HepG2 (cell line): ENCODE data around the gene NEDD4. TPM values are rescaled to one million over a fixed set of nuclear protein-coding genes. Genes with fewer than 3 reads are reported as not detected.
"Not testable (repeated sequence)": the region's sequence is repeated elsewhere in the genome, so short reads cannot be mapped to it uniquely, and the experiment has no call there.

ENCODE experiments used
- ATAC-seq: fragments of 200-7000 bp; cut with Tn5 transposase; 3 replicates; pipeline ENCODE4 v1.9.1; 2020; ENCODE audit warnings: mild to moderate bottlenecking, moderate library complexity
- BruUV-seq: library from RNA; stranded (reverse); fragments of 400-500 nt; replicated peaks from 2 replicates; lab custom pipeline; 2021; lab: Mats Ljungman, UMichigan
- CTCF ChIA-PET: fragments of 300-600 bp; formaldehyde crosslinking; extraction: SDS; loops from one replicate; lab custom pipeline; 2021; ENCODE audit warnings: low total read pairs, inconsistent platforms, low intra/inter-chr PET ratio; lab: Yijun Ruan, JAX
- POLR2A ChIA-PET: fragments of 350-600 bp; sonication (Branson Sonifier 250); formaldehyde crosslinking; loops from one replicate; lab custom pipeline; 2020; ENCODE audit warnings: antibody characterized with exemption, inconsistent platforms; lab: Yijun Ruan, JAX
- DNase-seq: peaks from one replicate; pipeline ENCODE4 v3.0.0-alpha.2; 2015; ENCODE audit warnings: low spot score
- FAIRE-seq: peaks from 3 replicates; lab custom pipeline; 2011; peaks lifted over from hg19 to GRCh38; lab: Jason Lieb, UNC
- H2AFZ ChIP-seq: one replicate; pipeline ENCODE4 v1.6.1; 2011; ENCODE audit warnings: low read length, inconsistent platforms
- H3K27ac ChIP-seq: fragments of 300-600 bp; 3 replicates; pipeline ENCODE4 v1.8.0; 2011; ENCODE audit warnings: mixed run types, mild to moderate bottlenecking, mixed read lengths, low read length, inconsistent platforms; ENCODE audit not compliant: insufficient read depth; ENCODE audit errors: extremely low read length
- H3K27me3 ChIP-seq, 2 experiments: fragments of 200-600 bp in 1 of 2; 2 replicates in 1 of 2; 3 replicates in 1 of 2; pipeline versions ENCODE4 v1.6.0 to v1.8.0; 2011; ENCODE audit warnings: low read length in 2 of 2, mild to moderate bottlenecking in 2 of 2, moderate library complexity in 2 of 2, inconsistent platforms in 1 of 2; ENCODE audit not compliant: insufficient read depth in 2 of 2, control insufficient read depth in 1 of 2
- H3K36me3 ChIP-seq, 2 experiments: fragments of 200-600 bp in 1 of 2; replicated peaks in 1 of 2; 2 replicates in 1 of 2; 3 replicates in 1 of 2; pipeline versions ENCODE4 v1.5.1 to v1.8.0; 2011; ENCODE audit warnings: low read length in 2 of 2, inconsistent platforms in 1 of 2; ENCODE audit not compliant: insufficient read depth in 2 of 2, control insufficient read depth in 1 of 2
- H3K4me1 ChIP-seq: 2 replicates; pipeline ENCODE4 v1.5.1; 2012; ENCODE audit warnings: low read length, inconsistent platforms; ENCODE audit not compliant: insufficient read depth
- H3K4me2 ChIP-seq: 2 replicates; pipeline ENCODE4 v1.6.0; 2011; ENCODE audit warnings: low read depth, low read length, inconsistent platforms
- H3K4me3 ChIP-seq, 3 experiments: fragments of 200-600 bp in 1 of 3; sonication (generic), shearing (Covaris generic) in 1 of 3; replicated peaks in 1 of 3; 2 replicates each; pipeline ENCODE4 v1.5.1; 2011 to 2016; ENCODE audit warnings: low read length in 3 of 3, inconsistent platforms in 2 of 3, low read depth in 2 of 3, mild to moderate bottlenecking in 2 of 3, control low read depth in 1 of 3, mixed read lengths in 1 of 3; ENCODE audit not compliant: insufficient read depth in 1 of 3
- H3K79me2 ChIP-seq: one replicate; pipeline ENCODE4 v1.6.1; 2011; ENCODE audit warnings: low read length, inconsistent platforms; ENCODE audit not compliant: insufficient read depth
- H3K9ac ChIP-seq: 2 replicates; pipeline ENCODE4 v1.6.0; 2011; ENCODE audit warnings: mild to moderate bottlenecking, low read depth, low read length, inconsistent platforms; ENCODE audit not compliant: insufficient read depth
- H3K9me3 ChIP-seq: 2 replicates; pipeline ENCODE4 v1.5.1; 2012; ENCODE audit warnings: mild to moderate bottlenecking, low read length
- H4K20me1 ChIP-seq: 2 replicates; pipeline ENCODE4 v1.6.0; 2011; ENCODE audit warnings: inconsistent platforms, mild to moderate bottlenecking, low read length, moderate library complexity; ENCODE audit not compliant: insufficient read depth
- DZIP1 ChIP-seq: sonication (generic); formaldehyde crosslinking; IDR thresholded peaks from 2 replicates; pipeline ENCODE4 v1.5.0; 2020; ENCODE audit warnings: mild to moderate bottlenecking, missing genetic modification reagents
- MAFF ChIP-seq: IDR thresholded peaks from 2 replicates; pipeline ENCODE4 v1.6.1; 2011; ENCODE audit warnings: low read depth, low read length, improper control_type of control experiment
- MAFK ChIP-seq, 2 experiments: IDR thresholded peaks in 1 of 2; conservative IDR thresholded peaks in 1 of 2; 2 replicates each; pipeline ENCODE4 v1.6.1; 2011; ENCODE audit warnings: improper control_type of control experiment in 2 of 2, low read length in 2 of 2
- MEIS2 ChIP-seq: sonication (generic); formaldehyde crosslinking; IDR thresholded peaks from 2 replicates; pipeline ENCODE4 v1.9.0; 2021; ENCODE audit warnings: mild to moderate bottlenecking, missing genetic modification reagents
- NFYB ChIP-seq: sonication (generic); formaldehyde crosslinking; IDR thresholded peaks from 2 replicates; pipeline ENCODE4 v1.4.0; 2020; ENCODE audit warnings: missing genetic modification reagents
- SIN3B ChIP-seq: fragments of 150-350 bp; IDR thresholded peaks from 2 replicates; pipeline ENCODE4 v1.6.1; 2014; ENCODE audit warnings: low read length
- SRF ChIP-seq: IDR thresholded peaks from 2 replicates; pipeline ENCODE4 v1.6.1; 2011; ENCODE audit warnings: mild to moderate bottlenecking, low read depth, low read length, moderate library complexity
- XBP1 ChIP-seq: sonication (generic); formaldehyde crosslinking; IDR thresholded peaks from 2 replicates; pipeline ENCODE4 v1.5.0; 2020; ENCODE audit warnings: missing genetic modification reagents
- ZNF746 ChIP-seq: sonication (generic); formaldehyde crosslinking; IDR thresholded peaks from 2 replicates; pipeline ENCODE4 v1.8.0; 2022; ENCODE audit warnings: mild to moderate bottlenecking, missing genetic modification reagents
- WGBS: methylation state at CpG from one replicate; pipeline ENCODE4 v1.1.6; 2017; ENCODE audit warnings: low lambda C conversion rate; 5-methylcytosine and 5-hydroxymethylcytosine counted together
- in situ Hi-C: cut with HindIII; loops from 2 replicates; pipeline ENCODE4 v1.10.0; 2017; ENCODE audit warnings: low pct_unique_long_range_greater_than_20kb; ENCODE audit not compliant: extremely low pct_ligation_motif_present
- intact Hi-C: fragments of 100-400 bp; cut with micrococcal nuclease; formaldehyde crosslinking; loops from one replicate; pipeline ENCODE4 v1.10.0; 2022; ENCODE audit not compliant: unreplicated experiment
- polyA plus RNA-seq, 8 experiments: library from polyadenylated mRNA; depleted of rRNA in 3 of 8; stranded (reverse) in 7 of 8; unstranded in 1 of 8; fragments of >200 nt; fragmentation: Illumina TruSeq in 4 of 8; extraction: Trizol in 4 of 8; gene quantifications; 2 replicates each; pipeline versions ENCODE4 v1.2.1 to v1.2.3, GENCODE V29; 2011 to 2016; ENCODE audit warnings: low read depth in 4 of 8, missing spikeins in 1 of 8, mixed read lengths in 1 of 8; ENCODE audit not compliant: insufficient read depth in 1 of 8
- total RNA-seq, 5 experiments: library from RNA; depleted of rRNA; stranded (reverse); fragments of >200 nt; fragmentation: Illumina TruSeq; extraction: Trizol; gene quantifications; 2 replicates each; pipeline ENCODE4 v1.2.3, GENCODE V29; 2016; ENCODE audit warnings: low read depth in 1 of 5
- TF ChIP-seq, protein P1 (sequence below): sonication (generic); formaldehyde crosslinking; IDR thresholded peaks from 2 replicates; pipeline ENCODE4 v1.8.1; 2023; ENCODE audit warnings: mild to moderate bottlenecking, moderate library complexity, missing genetic modification reagents
- TF ChIP-seq, protein P2 (sequence below): sonication (generic); formaldehyde crosslinking; IDR thresholded peaks from 2 replicates; pipeline ENCODE4 v1.4.0; 2020; ENCODE audit warnings: missing genetic modification reagents, borderline replicate concordance

The NEDD4 gene
- total and polyA plus RNA-seq, 2 of the 13 experiments (the other 11 are each of a cell fraction or from before 2014, with no cell fraction given), result 10.4 to 13.0 TPM

DNA sequence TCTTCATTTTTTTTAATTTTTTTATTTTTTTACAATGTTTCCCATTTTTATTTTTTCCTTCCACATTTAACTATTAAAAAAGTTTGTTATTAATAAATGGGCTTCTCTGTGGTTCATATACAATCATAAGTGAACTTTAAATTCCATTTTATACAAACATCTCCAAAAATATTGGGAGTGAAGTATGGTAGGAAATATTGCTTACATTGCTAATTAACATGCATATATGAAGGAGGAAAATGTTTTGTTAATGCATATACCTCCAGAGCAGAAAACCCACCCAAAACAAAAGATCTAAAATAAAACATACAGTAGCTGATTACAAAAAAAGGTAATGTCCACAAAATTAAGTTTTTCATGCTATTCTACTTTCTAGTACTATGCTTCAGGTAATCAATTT, 9.9 kb upstream of the NEDD4 start:
- H3K4me1 ChIP-seq, H3K36me3 ChIP-seq, H3K9me3 ChIP-seq, H3K79me2 ChIP-seq, H3K4me2 ChIP-seq, ATAC-seq, H4K20me1 ChIP-seq, CTCF ChIA-PET, H3K4me3 ChIP-seq, H3K27me3 ChIP-seq, intact Hi-C loops, BruUV-seq, FAIRE-seq, in situ Hi-C loops, POLR2A ChIA-PET, H2AFZ ChIP-seq, DNase-seq, H3K9ac ChIP-seq, H3K27ac ChIP-seq: not testable (repeated sequence)
- TF ChIP-seq MAFK (conservative IDR thresholded peaks at IDR 0.05 in 1 of 2, IDR thresholded peaks at IDR 0.05 in 1 of 2; ENCODE audit: low read length in 2 of 2), result peak; percentile 21 to 64; a peak in 2 of 4 replicates
- TF ChIP-seq MAFF, result peak; percentile 52; the same call in 1 of the 2 replicates

GRCh38 chr15:56001471-56002078, 8.2 kb upstream of the NEDD4 start:
- in situ Hi-C loops (no loop called here), intact Hi-C loops (no loop called here)
- Histone ChIP-seq H2AFZ (no peak overlapping the region), H3K4me2 (no peak overlapping the region), H3K36me3 (no peaks in the 10 kb centered on the region), H3K27me3 (no peaks in the 10 kb centered on the region), H3K4me3 (no peak overlapping the region), H3K4me1 (no peaks in the 10 kb centered on the region), H3K79me2 (no peaks in the 10 kb centered on the region), H4K20me1 (no peaks in the 10 kb centered on the region), H3K27ac (no peak overlapping the region), H3K9me3 (no peaks in the 10 kb centered on the region), H3K9ac (no peak overlapping the region)
- 48% methylated on average over 3 of the region's 3 CpGs for WGBS
- ChIA-PET POLR2A (no interaction called here), CTCF (no interaction called here)
- DNase-seq (no peak), FAIRE-seq (no peak), ATAC-seq (no peak)
- BruUV-seq, result no TSS peak
- TF ChIP-seq DZIP1 (no peak), SRF (no peak), MEIS2 (CRISPR knock-in tag) (no peak), ZNF746 (CRISPR knock-in tag) (no peak), SIN3B (no peak), XBP1 (CRISPR knock-in tag) (no peak), NFYB (no peak)
- TF ChIP-seq, protein P1, sequence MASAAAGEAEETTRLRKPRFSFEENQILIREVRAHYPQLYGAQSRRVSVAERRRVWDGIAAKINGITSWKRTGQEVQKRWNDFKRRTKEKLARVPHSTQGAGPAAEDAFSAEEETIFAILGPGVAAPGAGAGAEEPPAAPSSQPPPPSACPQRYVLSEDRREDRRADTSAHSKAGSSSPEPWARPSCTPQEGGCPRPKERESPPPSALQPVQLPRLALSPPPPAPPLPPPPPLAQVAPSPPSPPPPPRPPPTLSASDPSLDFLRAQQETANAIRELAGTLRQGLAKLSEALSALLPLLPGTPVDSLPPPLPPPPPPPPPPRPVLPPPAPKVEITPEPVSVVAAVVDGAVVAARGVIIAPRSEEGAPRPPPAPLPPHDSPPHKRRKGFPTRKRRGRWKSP (CRISPR knock-in tag), result no peak
- TF ChIP-seq, protein P2, sequence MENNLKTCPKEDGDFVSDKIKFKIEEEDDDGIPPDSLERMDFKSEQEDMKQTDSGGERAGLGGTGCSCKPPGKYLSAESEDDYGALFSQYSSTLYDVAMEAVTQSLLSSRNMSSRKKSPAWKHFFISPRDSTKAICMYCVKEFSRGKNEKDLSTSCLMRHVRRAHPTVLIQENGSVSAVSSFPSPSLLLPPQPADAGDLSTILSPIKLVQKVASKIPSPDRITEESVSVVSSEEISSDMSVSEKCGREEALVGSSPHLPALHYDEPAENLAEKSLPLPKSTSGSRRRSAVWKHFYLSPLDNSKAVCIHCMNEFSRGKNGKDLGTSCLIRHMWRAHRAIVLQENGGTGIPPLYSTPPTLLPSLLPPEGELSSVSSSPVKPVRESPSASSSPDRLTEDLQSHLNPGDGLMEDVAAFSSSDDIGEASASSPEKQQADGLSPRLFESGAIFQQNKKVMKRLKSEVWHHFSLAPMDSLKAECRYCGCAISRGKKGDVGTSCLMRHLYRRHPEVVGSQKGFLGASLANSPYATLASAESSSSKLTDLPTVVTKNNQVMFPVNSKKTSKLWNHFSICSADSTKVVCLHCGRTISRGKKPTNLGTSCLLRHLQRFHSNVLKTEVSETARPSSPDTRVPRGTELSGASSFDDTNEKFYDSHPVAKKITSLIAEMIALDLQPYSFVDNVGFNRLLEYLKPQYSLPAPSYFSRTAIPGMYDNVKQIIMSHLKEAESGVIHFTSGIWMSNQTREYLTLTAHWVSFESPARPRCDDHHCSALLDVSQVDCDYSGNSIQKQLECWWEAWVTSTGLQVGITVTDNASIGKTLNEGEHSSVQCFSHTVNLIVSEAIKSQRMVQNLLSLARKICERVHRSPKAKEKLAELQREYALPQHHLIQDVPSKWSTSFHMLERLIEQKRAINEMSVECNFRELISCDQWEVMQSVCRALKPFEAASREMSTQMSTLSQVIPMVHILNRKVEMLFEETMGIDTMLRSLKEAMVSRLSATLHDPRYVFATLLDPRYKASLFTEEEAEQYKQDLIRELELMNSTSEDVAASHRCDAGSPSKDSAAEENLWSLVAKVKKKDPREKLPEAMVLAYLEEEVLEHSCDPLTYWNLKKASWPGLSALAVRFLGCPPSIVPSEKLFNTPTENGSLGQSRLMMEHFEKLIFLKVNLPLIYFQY, result no peak
